GM18907 (cell line): Measurements from ENCODE around the gene ITGB2.

Experiments
- ATAC-seq: cut with Tn5 transposase; IDR thresholded peaks from one replicate; pipeline ENCODE4 v1.9.1; 2021; ENCODE audit warnings: mild to moderate bottlenecking, moderate library complexity; ENCODE audit not compliant: unreplicated experiment

ITGB2 gene

DNA sequence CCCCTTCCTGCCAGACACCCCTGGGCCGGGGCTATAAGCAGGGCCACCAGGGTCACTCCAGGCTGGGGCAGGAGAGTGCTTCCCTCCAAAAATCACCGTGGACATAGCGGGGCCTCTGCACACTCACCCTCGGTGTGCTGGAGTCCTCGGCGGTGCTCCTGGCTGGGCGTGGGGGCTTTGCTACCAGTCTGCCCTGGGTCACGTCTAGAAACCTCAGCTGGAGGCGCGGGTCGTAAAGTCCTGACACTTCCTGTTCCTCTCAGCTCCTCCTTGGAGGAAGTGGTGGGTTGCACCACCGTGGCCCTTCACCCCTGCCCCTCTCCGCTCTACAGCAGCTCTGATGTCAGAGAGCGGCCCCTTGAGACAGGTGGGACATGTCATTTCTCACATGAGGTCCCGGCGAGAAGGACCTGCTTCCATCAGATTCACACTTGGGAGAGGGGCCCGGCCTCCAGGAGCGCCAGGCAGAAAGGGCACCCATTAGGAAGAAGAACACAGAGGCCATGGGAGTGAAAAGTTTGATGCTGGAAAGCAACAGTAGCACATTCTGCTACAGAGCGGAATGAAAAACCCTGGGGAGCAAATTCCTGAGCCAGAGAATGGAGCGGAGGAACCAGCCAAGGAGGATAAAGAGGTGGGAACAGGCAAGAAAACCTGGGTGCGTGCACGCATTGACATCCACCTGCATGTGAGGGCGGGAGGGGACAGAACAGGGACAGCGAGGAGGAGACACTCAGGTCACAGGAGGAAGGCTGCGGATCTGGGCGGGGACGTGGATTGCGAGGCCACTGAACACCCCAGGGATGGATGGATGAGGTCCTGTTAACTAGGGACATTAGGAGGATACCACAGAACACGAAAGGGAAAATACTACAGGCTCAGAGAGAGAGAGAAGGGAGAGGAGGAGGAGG lies at the start of gene ITGB2:
Gene ITGB2 (minus strand): TSS at position 206 of the 911 bp plus-strand sequence. CDS start 10,117 bp downstream, outside the sequence.
- peak; percentile 71 for ATAC-seq

DNA sequence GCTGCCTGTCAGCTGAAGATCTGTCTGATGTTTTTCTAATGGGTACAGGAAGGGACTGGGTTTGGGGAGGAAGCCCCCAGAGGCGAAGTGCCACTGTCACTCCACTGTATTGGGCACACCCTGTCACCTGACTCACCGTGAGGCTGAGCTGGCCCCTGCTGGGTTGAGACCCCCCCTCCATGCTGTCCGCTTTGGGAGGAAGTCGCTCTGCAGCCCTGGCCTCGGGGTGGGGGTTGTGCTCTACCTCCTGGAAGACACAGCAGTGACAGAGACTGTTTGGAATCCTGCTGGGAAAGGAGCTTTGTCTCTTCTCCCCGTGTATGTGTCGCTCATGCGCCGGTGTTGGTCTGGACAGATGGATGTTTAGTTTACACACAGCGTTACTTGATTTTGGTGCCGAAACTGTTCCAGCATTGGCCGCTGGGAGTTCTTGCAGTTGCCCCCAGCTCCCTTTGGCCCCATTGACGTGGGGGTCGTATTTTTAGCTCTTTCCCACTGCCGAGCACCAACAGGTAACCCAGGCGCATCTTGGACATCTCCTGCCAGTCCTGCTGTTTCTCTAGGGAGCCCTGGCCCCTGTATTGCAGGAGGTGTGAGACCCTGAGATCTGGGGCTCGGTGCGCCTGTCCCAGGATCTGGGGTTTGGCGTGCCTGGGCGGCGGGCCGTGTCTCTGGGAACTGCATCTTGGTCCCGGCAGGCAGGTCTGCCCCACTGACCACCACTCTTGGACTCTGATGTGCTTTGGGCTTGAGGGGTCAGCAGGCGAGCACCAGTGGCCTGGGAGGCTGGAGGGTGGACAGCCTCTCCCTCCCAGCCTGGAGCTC lies 49.4 kb upstream of the ITGB2 start:
- ATAC-seq, result no peak

DNA sequence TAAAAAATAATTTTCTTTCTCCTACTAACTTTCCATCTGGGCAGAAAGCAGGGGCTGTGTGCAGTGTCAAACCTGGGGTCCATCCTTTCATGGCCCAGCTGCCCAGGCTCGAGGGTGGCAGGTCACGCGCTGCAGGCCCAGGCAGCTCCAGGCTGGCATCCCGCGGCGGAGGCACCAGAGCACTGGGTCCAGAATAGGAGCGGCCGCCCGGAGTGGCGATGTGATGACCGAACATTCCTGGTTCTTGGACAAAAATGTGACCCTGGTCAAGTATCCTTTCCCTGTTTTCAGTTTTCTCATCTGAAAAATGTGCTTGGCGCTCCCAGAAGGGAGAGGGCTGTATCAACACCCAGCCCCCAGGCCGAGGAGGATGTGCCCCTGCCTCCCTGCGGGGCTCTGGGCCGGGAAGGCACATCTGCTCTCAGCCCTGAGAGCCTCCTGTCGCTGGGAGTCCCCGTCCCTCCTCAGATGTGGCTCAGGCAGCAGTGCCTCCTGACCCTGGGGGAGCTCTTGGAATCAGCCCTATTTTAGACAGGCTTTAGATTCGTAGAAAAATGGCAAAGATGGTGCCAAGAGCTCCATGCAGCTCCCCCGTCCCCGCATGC lies 48.5 kb upstream of the ITGB2 start:
- no peak for ATAC-seq

DNA sequence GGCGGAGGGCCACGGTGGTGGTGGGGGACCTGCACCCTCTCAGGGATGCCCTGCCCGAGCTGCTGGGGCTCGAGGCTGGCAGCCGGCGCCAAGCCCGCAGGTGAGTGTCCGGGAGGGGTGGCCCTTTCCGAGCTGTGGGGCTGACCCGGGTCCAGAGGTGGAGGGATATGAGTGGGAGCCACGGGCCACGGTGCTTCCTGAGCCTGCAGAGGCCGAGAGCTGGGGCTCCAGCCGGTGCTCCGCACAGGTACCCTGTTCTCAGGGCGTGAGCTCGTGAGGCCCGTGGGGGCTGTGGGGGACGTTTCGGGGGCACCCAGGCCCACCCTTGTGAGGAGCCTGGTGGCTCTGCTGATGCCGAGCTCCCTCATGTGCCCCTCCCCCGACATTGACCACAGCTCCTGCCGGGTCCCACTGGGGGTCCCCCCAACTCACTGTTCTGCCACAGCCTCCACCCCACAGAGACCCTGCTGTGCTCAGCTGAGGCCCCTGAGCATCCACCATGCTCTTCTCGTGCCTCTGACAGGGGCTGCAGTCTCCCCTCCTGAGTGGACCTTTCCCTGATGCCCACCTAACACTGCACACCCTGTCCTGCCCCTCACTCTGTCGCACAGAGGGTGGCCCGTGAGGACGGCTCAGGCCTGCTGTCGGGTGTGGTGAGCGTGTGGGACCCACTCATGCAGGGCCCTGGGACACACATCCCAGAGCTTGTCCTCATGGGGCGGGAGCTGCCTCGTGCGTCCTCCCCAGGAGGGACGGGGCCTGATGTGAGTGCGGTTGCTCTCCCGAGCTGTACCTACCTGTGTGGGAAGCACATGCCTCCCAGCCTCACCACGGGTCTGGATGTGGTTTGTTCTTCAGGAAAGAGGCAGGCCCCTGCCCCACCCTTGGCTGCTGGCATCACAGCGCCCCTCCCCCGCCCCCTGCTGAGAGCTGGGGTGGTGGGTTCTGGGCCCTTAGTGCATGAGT lies 46.7 kb upstream of the ITGB2 start:
- no peak for ATAC-seq

DNA sequence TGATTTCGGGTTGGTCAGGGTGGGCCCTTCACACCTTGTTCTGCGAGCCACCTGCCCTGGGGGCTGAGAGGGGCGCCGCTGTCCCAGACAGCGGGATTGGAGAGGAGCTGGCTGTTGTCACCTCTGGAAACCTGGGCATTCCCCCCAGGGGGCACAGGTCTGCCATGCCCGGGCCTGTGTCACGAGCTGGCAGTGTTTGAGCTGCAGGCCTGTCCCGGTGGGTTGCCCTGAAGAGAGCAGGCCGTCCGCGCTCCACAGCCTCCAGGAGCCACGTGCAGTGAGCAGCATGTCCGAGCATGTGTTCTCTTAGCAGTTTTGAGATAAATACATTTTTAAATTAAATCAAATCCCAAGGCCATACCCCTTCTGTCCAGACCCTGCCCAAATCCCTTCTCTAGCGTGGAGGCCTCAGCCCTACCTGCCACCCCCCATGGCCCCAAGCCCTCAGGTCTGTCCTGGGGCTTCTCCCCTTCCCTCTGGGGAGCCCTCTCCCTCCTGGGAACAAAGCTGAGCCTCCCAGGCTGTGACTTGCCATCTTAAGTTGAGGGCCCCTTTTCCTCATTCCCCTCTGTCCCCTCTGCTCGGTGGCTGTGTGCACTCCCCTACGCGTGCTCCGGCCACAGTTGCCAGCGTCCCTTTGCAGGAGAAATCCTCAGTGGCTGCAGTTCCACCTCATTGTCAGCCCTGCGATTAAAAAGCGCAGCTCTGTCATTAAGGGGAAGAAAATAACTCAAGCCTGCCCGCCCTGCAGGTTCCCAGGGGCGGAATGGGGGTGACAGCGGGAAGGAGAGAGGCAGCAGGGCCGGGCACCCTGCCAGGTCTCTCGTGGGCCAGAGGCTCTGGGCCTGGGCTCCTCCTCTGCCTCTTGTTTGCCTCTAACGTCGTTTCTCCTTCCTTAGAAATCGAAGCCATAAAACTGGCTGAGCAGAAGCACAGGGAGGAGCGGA lies 45.7 kb upstream of the ITGB2 start:
- ATAC-seq, result no peak

DNA sequence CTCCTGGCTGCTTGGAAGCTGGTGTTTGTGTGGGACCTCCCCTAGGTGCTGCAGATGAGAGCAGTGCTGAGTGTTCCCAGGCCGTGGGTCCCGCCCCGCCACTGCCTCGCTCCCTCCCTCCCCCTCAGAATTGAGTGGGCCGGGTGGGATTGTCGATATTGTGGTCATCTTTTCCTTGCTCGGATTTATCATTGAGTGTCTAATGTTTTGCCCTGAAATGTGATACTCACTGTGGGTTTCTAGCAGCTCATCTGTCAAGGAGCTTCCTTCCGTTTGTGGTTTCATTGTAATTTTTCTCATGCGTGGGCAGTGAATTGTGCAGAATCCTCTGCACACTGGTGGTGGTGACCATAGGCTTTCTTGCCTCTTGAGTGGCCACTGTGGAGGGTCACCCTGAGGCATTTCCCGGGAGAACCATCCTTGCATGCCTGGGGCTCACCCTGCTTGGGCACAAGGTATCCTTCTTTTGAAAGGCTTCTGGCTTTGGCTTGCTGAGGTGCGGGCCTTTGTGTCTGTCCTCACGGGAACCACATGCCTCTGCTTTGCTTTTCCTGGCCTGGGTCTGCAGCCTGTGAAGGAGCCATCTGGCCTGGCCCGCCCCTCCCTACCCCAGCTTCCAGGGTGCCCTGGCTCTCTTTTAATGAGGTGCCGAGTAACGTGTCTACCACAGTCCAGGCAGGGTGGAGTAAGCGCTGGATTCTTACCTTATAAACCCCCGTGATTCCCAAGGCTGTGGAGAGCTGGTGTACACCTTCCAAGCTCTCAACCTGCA lies 44.7 kb upstream of the ITGB2 start:
- ATAC-seq, result no peak

DNA sequence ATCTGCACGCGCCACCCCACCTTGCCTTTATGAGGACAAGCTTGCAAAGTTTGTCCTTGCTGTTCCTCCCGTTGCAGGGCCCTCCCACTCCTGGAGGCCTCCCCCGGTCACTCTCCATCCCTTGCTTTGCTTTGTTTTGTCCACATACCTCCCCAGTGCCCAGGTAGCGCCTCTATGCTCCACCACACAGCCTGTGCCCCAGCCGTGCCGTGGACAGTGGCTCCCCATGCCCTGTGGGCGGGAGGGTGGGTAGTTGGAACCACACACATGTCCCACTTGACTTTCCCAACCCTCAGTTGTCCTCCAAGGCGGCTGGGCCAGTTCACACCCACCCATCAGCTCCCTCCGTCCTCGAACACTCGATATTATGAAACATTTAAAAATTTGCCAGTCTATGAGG lies 43.7 kb upstream of the ITGB2 start:
- no peak for ATAC-seq

DNA sequence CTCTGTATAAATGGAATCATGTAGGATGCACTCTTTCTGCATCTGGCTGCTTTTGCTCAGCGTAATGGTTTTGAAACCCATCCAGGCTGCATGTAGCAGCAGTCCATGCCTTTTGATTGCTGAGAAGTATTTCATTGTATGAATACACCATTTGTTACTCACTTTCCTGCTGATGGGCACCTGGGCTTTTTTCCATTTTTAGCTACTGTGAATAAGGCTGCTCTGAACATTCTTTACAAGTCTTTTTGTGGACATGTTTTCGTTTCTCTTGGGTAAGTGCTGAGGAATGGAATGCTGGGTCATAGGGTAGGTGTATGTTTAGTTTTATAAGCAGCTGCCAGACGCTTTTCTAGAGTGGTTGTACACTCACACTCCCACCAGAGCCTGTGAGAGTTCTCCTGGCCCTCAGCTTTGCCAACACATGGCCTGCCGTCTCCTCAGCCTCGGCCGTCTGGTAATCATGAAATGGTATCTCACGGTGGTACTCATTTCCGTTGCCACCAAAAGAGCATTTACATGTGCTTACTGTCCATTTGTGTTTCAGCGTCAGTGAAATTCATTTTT lies 41.8 kb upstream of the ITGB2 start:
- ATAC-seq, result no peak

DNA sequence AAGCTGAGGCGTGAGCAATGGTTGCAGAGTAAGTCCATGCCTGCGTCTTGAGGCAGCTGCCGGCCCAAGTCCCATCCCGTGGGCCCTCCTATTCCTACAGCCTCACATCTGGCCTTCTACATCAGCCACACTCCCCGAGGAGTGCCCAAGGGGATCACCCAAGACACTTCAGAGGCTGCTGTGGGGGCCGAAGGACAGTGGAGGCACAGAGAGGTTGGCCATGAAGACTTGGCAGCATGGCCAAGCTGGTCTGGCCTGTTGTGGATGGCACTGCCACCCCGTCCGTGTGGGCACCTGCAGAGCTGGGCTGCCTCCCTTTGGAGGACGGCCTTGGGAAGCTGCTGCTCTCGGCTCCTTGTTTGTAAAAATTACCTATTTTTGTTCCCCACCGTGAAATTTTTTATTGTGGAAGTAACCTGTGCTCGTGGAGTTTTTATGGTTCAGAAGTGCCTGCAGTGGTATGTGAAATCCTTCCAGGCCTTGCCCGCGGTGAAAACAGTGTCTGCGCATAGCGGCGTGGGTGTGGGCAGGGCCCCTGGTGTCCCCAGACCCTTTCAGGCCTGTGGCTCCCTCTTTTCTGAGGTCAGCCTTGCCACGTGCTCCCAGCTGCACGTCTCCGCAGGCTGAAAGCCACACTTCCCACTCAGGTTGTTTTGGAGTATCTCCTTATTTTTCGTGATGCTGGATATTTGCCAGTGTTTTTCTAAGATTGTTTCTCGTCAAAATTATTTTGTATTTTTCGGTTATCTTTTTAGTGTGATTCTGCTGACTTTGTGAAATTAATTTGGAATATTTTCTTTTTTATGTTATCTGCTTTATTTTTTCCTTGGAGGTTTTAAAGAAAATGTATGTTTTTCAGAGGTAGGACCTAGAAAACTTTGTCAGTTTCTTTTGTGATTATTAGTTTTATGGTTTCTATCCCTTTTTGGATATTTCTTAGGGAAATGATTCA lies 39.7 kb upstream of the ITGB2 start:
- ATAC-seq, result no peak

DNA sequence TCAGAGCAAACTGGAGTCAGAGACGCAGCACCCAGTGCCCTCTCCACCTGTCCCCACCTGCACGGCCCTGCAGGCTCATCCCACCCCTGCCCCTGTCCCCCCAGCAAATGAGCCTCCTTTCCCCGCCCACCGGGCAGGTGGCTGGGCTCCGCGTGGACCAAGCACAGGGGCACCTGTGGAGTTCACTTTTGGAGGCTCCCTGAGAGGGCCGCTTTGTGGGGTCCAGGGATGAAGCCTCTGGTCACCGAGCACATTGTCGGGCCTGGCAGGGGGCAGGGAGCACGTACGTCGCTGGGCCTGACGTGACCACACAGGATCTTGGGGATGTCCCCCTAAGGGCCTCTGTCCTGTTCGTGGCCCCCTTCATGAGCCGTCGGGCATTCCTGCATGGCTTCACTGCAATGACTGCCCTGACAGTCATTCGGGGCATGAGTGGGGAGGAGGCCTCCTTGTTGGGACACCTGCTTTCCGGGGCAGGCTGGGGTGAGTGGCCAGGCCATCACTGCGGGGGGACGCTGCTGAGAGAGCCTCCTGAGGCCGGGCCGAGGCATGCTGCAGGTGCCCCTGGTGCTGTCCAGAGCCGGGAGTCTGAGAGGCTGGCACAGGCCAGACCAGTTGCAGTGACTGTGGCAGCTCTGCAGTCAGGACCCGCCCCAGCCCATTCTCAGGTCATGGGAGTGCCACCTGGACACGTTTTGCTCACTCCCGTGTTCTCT lies 38.8 kb upstream of the ITGB2 start:
- ATAC-seq, result no peak

DNA sequence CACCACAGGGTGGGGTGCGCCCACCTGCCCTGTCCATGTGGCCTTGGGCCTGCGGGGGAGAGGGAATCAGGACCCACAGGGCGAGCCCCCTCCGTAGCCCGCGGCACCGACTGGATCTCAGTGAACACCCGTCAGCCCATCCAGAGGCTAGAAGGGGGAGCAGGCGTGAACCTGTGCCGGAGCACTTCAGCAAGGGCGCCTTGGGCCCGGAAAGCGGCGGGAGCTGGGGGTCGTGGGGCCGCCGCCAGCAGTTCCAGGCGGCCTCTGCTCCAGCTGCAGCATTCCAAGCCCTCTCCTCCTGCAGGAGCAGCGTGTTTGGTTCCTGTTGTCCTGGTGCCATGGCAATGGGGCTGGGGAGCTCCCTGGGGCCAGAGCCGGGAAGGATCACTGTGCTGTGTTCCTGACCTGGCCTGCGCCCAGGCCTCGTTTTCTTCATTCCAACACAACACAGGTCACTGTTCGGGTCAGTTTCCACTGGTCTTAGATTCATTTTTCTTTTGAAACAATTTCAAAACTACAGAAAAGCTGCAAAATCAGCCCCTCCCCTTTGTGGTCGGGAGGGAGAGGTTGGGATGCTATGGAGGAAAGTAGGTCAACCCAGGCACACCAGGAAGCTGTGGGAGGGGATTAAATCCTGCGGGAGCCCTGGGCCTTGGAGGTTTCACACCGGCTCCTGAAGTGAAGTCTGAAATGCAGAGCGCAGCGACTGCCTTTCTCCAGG lies 37.9 kb upstream of the ITGB2 start:
- ATAC-seq, result no peak

DNA sequence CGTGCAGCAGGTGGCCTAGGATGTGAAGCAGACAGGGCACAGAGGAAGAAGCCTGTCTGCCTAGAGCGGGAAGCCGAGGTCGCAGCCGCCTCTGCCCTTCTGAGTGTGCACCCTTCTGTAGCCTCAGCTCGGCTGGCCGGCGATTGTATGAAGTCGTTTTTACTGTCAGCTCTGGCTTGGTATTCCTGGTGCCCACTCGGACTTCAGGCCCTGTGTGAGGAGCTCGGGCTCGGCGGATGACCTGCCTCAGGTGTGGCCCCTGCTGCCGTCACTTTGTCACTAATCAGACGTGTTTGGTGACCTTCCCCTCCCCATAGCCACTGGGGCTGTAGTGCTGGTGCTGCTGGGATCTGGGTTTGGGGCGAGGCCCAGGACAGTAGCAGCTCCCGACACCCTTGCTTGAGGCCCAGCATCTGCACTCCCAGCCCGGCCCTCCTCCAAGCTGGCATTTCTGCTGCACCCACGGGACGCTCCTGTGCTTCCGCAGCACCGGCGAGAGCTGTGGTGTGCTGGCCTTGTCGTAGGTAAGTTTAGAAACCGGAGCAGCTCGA lies 37.3 kb upstream of the ITGB2 start:
- no peak for ATAC-seq

DNA sequence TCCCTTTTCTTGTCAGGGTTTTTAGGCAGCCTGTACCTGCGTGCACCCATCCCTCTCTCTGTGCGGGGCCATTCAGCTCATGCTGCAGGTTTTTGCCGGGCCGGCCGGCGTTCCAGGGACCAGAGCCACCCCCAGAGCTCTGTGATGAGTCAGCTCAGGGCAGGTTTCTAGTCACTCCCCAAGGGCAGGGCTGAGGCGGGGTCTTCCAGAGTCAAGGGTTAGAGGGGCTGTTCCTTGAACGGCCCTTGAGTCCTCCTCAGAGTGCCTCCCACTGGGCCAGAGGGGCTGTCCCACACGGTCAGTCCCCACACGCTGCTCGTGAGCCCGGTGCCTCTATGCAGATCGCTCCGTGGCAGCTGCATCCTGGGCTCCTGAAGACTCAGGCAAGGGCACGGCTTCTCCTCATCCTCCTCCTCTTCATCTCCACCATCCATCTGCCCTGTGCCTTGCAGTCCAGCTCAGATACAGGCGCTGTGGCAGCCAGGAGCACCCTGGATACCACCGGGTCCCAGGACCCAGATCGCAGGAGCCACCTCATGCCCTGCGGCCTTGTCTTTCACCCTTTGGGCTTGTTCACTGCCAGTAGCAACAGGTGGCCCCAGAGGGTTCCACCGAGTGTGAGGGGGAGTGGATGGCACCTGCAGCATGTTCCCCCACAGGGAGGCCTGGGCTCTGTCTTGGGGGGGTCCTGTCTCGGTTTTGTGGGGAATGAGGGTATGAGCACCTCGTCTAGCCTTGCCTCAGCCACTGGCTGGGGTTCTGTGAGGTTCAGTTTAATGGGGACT lies 36.5 kb upstream of the ITGB2 start:
- no peak for ATAC-seq

DNA sequence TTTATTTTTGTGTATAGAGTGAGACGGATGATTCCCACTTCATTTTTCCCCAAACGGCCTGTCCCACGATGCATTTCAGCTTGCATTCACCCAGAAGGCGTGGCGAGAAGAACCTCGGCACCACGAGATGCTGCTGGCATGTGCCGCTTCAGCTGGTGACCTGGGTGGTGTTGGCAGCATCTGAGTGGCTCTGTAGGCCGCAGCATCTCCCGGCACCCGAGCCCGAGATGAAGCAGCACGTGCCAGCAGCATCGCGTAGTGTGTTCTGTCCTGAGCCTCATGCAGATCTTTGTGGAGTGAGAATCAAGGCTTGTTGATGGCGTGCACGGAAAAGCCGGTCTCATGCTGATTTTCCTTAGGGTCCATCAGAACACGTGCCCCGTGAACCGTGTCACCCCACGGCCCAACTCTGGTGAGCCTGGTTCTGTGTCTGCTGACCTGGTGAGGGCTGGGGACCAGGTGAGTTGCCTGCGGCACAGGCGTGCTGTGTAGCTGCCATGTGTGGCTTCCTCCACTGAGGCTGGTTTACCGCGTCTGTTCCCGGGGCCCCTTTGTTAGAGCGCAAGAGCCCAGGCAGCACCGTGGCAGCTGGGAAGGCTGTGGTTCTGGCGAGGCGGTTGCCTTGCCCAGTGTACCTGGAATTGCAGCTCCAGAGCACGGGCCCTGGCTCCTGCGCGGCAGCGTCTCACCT lies 35.8 kb upstream of the ITGB2 start:
- no peak for ATAC-seq
